MCF 10A (cell line): Measurements from ENCODE around the gene MMD2. TPM values are rescaled to one million over a fixed set of nuclear protein-coding genes. Genes with fewer than 3 reads are reported as not detected.
A peak's percentile ranks its signal among the peaks of the same experiment; 100 is the strongest.

Experiments
- BruUV-seq: library from RNA; stranded (reverse); fragments of 400-500 nt; replicated peaks from 2 replicates; lab custom pipeline; 2021; lab: Mats Ljungman, UMichigan
- CTCF ChIA-PET: fragments of 300-600 bp; sonication (Branson Sonifier 250); formaldehyde crosslinking; extraction: SDS; loops from one replicate; lab custom pipeline; 2021; ENCODE audit warnings: antibody characterized with exemption, inconsistent platforms; lab: Yijun Ruan, JAX
- POLR2A ChIA-PET: fragments of 300-600, 350-650 bp; sonication (Branson Sonifier 250); formaldehyde crosslinking; extraction: SDS; loops from one replicate; lab custom pipeline; 2020; ENCODE audit warnings: antibody characterized with exemption, inconsistent platforms; lab: Yijun Ruan, JAX
- DNase-seq: peaks from one replicate; pipeline ENCODE4 v3.0.0-alpha.2; 2018; ENCODE audit not compliant: unreplicated experiment
- H3K27ac Mint-ChIP-seq: one replicate; pipeline ENCODE4 v1.8.0; 2022; ENCODE audit warnings: mild to moderate bottlenecking, low read depth, mixed read lengths; ENCODE audit not compliant: unreplicated experiment
- H3K27me3 Mint-ChIP-seq: one replicate; pipeline ENCODE4 v1.8.0; 2022; ENCODE audit warnings: mixed read lengths; ENCODE audit not compliant: insufficient read depth, unreplicated experiment
- H3K36me3 Mint-ChIP-seq: one replicate; pipeline ENCODE4 v1.8.0; 2022; ENCODE audit warnings: mild to moderate bottlenecking, moderate library complexity, mixed read lengths; ENCODE audit not compliant: insufficient read depth, unreplicated experiment
- H3K4me1 Mint-ChIP-seq: one replicate; pipeline ENCODE4 v1.8.0; 2022; ENCODE audit warnings: mixed read lengths; ENCODE audit not compliant: insufficient read depth, unreplicated experiment
- H3K4me3 Mint-ChIP-seq: one replicate; pipeline ENCODE4 v1.8.0; 2022; ENCODE audit warnings: mild to moderate bottlenecking, moderate library complexity, mixed read lengths; ENCODE audit not compliant: unreplicated experiment
- H3K9me3 Mint-ChIP-seq: one replicate; pipeline ENCODE4 v1.8.0; 2022; ENCODE audit warnings: mixed read lengths; ENCODE audit not compliant: unreplicated experiment
- CTCF ChIP-seq: fragments of 200-600 bp; IDR thresholded peaks from one replicate; pipeline ENCODE4 v1.8.0; 2022; ENCODE audit warnings: antibody characterized with exemption, mild to moderate bottlenecking; ENCODE audit not compliant: unreplicated experiment
- intact Hi-C: fragments of 100-400 bp; cut with micrococcal nuclease; formaldehyde crosslinking; loops from 2 replicates; pipeline ENCODE4 v1.14.1; 2022
- total RNA-seq: library from RNA; stranded (reverse); gene quantifications from 2 replicates; pipeline ENCODE4 v1.2.3, GENCODE V29; 2022

The MMD2 gene
- total RNA-seq, 1 experiment from 2014 or later = not detected

GRCh38 chr7:4883372-4884144, 75.4 kb downstream of the MMD2 start, which contains the start of gene RADIL:
Gene RADIL (minus strand): TSS chr7:4883716. CDS start chr7:4878139, 5,577 bp downstream.
- CTCF ChIA-PET = interaction anchor here (1.0 kb wide), 1 partner anchor 28 kb away, joined by 3 read pairs; no protein-coding TSS in a partner anchor
- POLR2A ChIA-PET = no interaction called here
- TF ChIP-seq CTCF = peak; percentile 22
- no peaks in the 10 kb centered on the region for H3K4me1 Mint-ChIP-seq
- intact Hi-C loops = no loop called here
- no peak within 1 kb of the TSS for H3K4me3 Mint-ChIP-seq
- no peak within 1 kb of the TSS for H3K27ac Mint-ChIP-seq
- peaks cover 13% of the 10 kb centered on the region for H3K27me3 Mint-ChIP-seq
- H3K9me3 Mint-ChIP-seq = no peaks in the 10 kb centered on the region
- no peaks in the 10 kb centered on the region for H3K36me3 Mint-ChIP-seq
- BruUV-seq = no TSS peak
- peak; percentile 11 for DNase-seq

- CTCF ChIA-PET = no interaction called here
- Mint-ChIP-seq H3K9me3 (no peaks in the 10 kb centered on the region), H3K27ac (no peak overlapping the region), H3K4me1 (no peaks in the 10 kb centered on the region), H3K4me3 (no peak overlapping the region), H3K36me3 (no peaks in the 10 kb centered on the region), H3K27me3 (peaks cover 13% of the 10 kb centered on the region)
- no TSS peak for BruUV-seq
- DNase-seq = no peak
- no peak for TF ChIP-seq CTCF
- POLR2A ChIA-PET = no interaction called here
- intact Hi-C loops = no loop called here
Observed at GRCh38 chr7:4883033-4883371, 76.0 kb downstream of the MMD2 start.

- Mint-ChIP-seq H3K36me3 (peaks cover 4% of the 10 kb centered on the region), H3K4me3 (no peak overlapping the region), H3K27me3 (peaks cover 13% of the 10 kb centered on the region), H3K9me3 (no peaks in the 10 kb centered on the region), H3K27ac (no peak overlapping the region), H3K4me1 (no peaks in the 10 kb centered on the region)
- TF ChIP-seq CTCF = no peak
- no peak for DNase-seq
- no TSS peak for BruUV-seq
- intact Hi-C loops = no loop called here
- CTCF ChIA-PET = no interaction called here
- POLR2A ChIA-PET = no interaction called here
Observed at GRCh38 chr7:4882169-4883032, 76.6 kb downstream of the MMD2 start.

GRCh38 chr7:4880218-4880617, 78.8 kb downstream of the MMD2 start:
- Mint-ChIP-seq H3K27me3 (peaks cover 13% of the 10 kb centered on the region), H3K4me3 (no peak overlapping the region), H3K4me1 (no peaks in the 10 kb centered on the region), H3K27ac (no peak overlapping the region), H3K36me3 (peaks cover 7% of the 10 kb centered on the region), H3K9me3 (no peaks in the 10 kb centered on the region)
- BruUV-seq = no TSS peak
- ChIA-PET POLR2A (interaction anchor here (0.5 to 1.3 kb wide), 2 partner anchors 13 to 18 kb away, joined by 3 to 4 read pairs; no protein-coding TSS in a partner anchor), CTCF (interaction anchor here (0.6 kb wide), 1 partner anchor 35 kb away, joined by 3 read pairs; no protein-coding TSS in a partner anchor)
- intact Hi-C loops = no loop called here
- TF ChIP-seq CTCF = no peak
- DNase-seq = no peak
